Duodenal mucosa (tissue), 2 donors: Measurements from ENCODE around the gene USP3.
"Not testable (repeated sequence)": the region's sequence is repeated elsewhere in the genome, so short reads cannot be mapped to it uniquely, and the experiment has no call there.

Experiments
- H3K27ac ChIP-seq: one replicate; pipeline ENCODE4 v1.7.0; 2013; ENCODE audit warnings: low read depth, low read length
- H3K27me3 ChIP-seq, 2 donors: one replicate each; pipeline ENCODE4 v1.7.0; 2013; ENCODE audit warnings: low read length in 2 of 2, control low read depth in 1 of 2; ENCODE audit not compliant: insufficient read depth in 2 of 2, control insufficient read depth in 1 of 2
- H3K36me3 ChIP-seq, 2 donors: one replicate each; pipeline ENCODE4 v1.7.0; 2013; ENCODE audit warnings: low read length in 2 of 2, control low read depth in 1 of 2; ENCODE audit not compliant: insufficient read depth in 2 of 2, control insufficient read depth in 1 of 2
- H3K4me1 ChIP-seq, 2 donors: one replicate each; pipeline ENCODE4 v1.7.0; 2013; ENCODE audit warnings: low read length in 2 of 2, control low read depth in 1 of 2; ENCODE audit not compliant: insufficient read depth in 2 of 2, control insufficient read depth in 1 of 2
- H3K4me3 ChIP-seq, 2 donors: one replicate each; pipeline ENCODE4 v1.7.0; 2013; ENCODE audit warnings: low read length in 2 of 2, low read depth in 1 of 2
- H3K9ac ChIP-seq, 2 donors: one replicate each; pipeline ENCODE4 v1.7.0; 2013; ENCODE audit warnings: low read length in 2 of 2, low read depth in 1 of 2
- H3K9me3 ChIP-seq, 2 donors: one replicate each; pipeline ENCODE4 v1.7.0; 2013; ENCODE audit warnings: low read length in 2 of 2, control low read depth in 1 of 2; ENCODE audit not compliant: control insufficient read depth in 1 of 2

USP3 gene

DNA sequence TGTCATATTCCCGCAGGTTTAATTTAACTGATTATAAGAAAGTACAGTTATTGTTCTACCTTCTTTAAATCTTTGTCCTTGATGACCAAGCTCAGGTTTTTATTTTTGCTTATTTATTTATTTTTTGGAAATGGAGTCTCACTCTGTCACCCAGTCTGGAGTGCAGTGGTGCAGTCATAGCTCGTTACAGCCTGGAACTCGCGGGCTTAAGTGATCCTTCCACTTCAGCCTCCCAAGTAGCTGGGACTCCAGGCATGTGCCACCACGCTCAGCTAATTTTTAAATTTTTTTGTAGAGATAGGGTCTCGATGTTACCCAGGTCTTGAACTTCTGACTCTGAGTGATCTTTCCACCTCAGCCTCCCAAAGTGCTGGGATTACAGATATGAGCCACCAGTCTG is 8.9 kb downstream of the USP3 start:
- Histone ChIP-seq H3K4me1 (peaks cover 61 to 68% of the 10 kb centered on the region in 2 donors), H3K27me3 (no peaks in the 10 kb centered on the region), H3K27ac (no peak overlapping the region), H3K9ac (no peak overlapping the region), H3K4me3 (no peak overlapping the region), H3K36me3 (no peaks in the 10 kb centered on the region), H3K9me3 (no peaks in the 10 kb centered on the region)

DNA sequence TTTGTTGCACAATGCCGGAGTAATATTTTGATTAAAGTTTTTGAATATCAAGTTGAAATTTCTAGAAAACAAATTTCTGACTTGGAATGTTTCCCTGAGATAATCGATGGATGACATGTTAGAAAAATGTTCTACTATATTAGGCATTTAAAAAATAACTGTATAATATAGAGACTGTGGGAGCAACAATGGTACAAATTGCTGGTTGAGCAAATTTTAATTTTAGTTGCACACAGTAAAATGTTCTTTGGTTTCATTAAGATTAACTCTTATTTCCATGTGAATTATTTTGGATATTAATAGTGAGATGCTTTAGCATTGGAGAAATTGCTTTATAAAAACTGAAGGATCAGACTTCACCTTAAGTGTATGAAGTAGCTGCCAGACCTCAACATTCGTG is 9.3 kb downstream of the USP3 start:
- no peaks in the 10 kb centered on the region for H3K27me3 ChIP-seq
- H3K9me3 ChIP-seq = no peaks in the 10 kb centered on the region
- H3K9ac ChIP-seq = no peak overlapping the region
- no peaks in the 10 kb centered on the region for H3K36me3 ChIP-seq
- H3K27ac ChIP-seq = no peak overlapping the region
- H3K4me1 ChIP-seq = peaks cover 60 to 64% of the 10 kb centered on the region in 2 donors
- no peak overlapping the region for H3K4me3 ChIP-seq

DNA sequence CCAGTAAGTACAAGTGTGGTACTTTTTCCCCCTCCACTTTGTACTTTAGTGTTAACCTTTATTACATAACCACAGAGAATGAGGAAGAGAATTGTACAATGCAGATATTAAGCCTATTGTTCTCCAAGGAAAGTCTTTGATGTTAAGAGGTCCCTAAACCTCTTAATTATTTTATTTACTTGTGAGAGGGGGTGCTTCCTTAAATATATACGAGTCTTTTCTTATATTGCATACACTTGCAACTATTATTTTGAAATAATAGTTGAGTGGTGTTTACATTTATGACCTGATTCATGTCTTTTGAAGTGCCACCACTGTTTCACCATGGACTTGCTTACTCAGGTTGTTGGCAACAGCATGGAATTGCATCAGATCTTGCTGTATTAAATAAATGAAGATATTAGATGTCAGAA is 10.1 kb downstream of the USP3 start:
- H3K9ac ChIP-seq = no peak overlapping the region
- H3K36me3 ChIP-seq = no peaks in the 10 kb centered on the region
- no peak overlapping the region for H3K27ac ChIP-seq
- H3K4me1 ChIP-seq = peaks cover 57 to 61% of the 10 kb centered on the region in 2 donors
- H3K4me3 ChIP-seq = no peak overlapping the region
- no peaks in the 10 kb centered on the region for H3K27me3 ChIP-seq
- no peaks in the 10 kb centered on the region for H3K9me3 ChIP-seq

DNA sequence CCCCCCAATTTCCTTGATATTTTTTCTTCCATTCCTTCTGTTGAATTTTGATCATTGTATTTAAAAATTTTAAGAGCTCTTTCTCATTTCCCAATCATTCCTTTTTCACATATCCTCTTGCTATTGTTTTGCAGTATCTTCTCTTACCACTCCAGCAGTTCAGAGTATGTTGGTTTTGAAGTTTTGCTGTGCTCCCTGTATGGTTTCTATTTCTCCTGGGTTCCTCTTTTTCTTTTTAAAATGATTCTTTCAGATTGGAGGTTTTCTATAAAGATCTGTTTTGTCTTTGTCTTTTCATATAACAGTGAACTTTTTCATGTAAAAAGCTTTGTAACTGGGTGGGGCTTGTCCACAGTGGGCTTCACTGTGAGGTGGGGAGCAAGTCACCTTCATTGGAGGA is 12.8 kb downstream of the USP3 start:
- H3K4me1 ChIP-seq = peaks cover 55% of the 10 kb centered on the region in 2 donors
- no peaks in the 10 kb centered on the region for H3K9me3 ChIP-seq
- no peak overlapping the region for H3K9ac ChIP-seq
- H3K27ac ChIP-seq = no peak overlapping the region
- H3K36me3 ChIP-seq = no peaks in the 10 kb centered on the region
- H3K27me3 ChIP-seq = no peaks in the 10 kb centered on the region
- no peak overlapping the region for H3K4me3 ChIP-seq

DNA sequence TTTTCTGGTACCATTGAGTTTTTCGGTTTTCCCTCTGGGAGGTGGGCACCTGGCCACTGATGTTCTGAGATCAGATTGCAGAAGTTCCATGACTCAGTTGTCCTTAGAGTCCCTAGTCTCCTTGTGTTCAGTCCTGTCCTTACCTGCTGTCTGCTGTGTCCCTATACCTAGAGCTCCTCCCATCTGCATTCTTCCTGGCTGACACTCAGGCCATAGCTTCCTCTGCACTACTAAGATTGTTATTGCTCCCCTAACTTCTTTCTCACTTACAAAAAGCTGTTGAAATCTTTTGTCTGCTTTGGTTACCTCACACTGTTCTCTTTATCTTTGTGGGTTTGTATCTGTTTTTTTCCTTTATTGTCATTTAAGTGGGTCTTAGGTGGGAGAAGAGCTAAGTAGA is 13.2 kb downstream of the USP3 start:
- no peaks in the 10 kb centered on the region for H3K36me3 ChIP-seq
- no peaks in the 10 kb centered on the region for H3K9me3 ChIP-seq
- no peak overlapping the region for H3K9ac ChIP-seq
- H3K4me3 ChIP-seq = no peak overlapping the region
- H3K27ac ChIP-seq = no peak overlapping the region
- H3K4me1 ChIP-seq = peaks cover 57 to 59% of the 10 kb centered on the region in 2 donors
- H3K27me3 ChIP-seq = no peaks in the 10 kb centered on the region

DNA sequence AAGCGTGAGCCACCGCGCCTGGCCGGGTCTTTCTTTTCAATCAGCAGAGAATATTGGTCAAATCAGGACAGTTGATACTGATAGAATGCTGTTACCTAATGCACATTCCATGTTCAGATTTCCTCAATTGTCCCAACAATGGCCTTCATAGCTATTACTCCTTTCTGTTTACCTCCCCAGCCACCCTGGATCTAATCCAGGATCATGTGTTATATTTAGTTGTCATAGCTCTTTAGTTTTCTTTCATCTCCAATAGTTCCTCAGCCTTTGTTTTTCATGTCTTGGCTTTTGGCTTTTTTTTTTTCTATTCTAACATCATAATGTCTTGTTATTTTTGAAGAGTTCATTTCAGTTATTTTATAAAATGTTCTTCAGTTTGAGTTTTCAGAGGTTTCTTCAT is 14.6 kb downstream of the USP3 start:
- peaks cover 60% of the 10 kb centered on the region in 2 donors for H3K4me1 ChIP-seq
- H3K4me3 ChIP-seq = no peak overlapping the region
- no peaks in the 10 kb centered on the region for H3K36me3 ChIP-seq
- H3K27me3 ChIP-seq = no peaks in the 10 kb centered on the region
- H3K27ac ChIP-seq = no peak overlapping the region
- H3K9me3 ChIP-seq = no peaks in the 10 kb centered on the region
- no peak overlapping the region for H3K9ac ChIP-seq

DNA sequence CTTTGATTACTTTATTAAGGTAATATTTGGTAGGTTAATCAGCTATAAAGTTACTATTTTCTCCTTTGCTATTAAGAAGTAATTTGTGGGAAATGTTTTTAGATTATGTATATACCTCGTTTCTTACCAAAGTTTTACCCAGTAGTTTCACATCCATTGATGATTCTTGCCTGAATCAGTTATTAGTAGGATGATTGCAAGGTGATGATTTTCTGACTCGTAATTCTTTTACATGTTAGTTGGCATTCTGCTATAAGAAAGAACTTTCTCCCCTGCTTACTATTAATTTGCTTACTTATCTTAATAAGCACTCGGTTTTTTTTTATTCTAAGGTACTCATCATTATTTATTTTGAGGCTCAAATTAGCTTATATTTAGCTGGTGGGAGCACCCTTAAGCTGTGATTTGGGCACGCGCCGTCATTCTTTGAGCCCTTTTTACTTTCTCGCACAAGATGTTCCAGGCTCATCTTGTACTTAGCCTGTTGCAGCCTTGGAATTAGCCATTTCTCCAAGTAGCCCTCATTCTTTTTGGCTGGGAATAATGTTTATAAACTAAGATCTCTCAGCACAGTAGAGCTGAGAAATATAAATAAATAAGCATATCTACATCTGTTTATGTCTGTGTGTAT is 15.3 kb downstream of the USP3 start:
- Histone ChIP-seq H3K9me3 (no peaks in the 10 kb centered on the region), H3K27me3 (no peaks in the 10 kb centered on the region), H3K9ac (no peak overlapping the region), H3K4me3 (no peak overlapping the region), H3K4me1 (peaks cover 54 to 58% of the 10 kb centered on the region in 2 donors), H3K36me3 (no peaks in the 10 kb centered on the region), H3K27ac (no peak overlapping the region)

DNA sequence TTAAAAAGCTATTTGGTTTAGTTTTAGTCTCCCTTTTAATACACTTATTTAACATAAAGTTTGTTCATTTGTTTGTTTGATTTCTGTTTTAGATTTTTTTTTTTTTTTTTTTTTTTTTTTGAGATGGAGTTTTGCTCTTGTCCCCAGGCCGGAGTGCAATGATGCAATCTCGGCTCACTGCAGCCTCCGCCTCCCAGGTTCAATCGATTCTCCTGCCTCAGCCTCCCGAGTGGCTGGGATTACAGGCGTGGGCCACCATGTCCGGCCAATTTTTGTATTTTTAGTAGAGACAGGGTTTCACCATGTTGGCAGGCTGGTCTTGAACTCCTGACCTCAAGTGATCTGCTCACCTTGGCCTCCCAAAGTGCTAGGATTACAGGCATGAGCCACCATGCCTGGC is 16.1 kb downstream of the USP3 start:
- not testable (repeated sequence) for H3K27ac ChIP-seq, H3K4me3 ChIP-seq, H3K36me3 ChIP-seq, H3K9ac ChIP-seq, H3K27me3 ChIP-seq, H3K9me3 ChIP-seq
- H3K4me1 ChIP-seq = peaks cover 46 to 50% of the 10 kb centered on the region in 2 donors

DNA sequence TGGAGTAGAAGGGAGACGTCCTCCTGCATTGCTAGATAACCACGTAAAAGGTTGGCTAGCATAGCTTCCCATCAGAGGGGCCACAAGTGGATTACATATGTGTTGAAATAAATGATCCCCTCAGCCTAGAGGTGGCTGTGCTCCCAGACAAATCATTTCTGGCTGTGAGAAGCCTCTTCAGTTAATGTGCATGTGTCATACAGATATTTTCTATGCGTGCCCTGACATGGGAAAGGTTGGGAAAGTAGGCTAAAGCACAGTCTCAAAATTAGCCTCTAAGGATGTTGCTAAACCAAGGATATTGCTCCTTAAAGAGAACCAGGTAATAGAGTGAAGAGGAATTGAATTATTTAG is 17.8 kb downstream of the USP3 start:
- H3K9me3 ChIP-seq = no peaks in the 10 kb centered on the region
- H3K4me3 ChIP-seq = no peak overlapping the region
- peaks cover 35 to 43% of the 10 kb centered on the region in 2 donors for H3K4me1 ChIP-seq
- H3K27ac ChIP-seq = no peak overlapping the region
- no peak overlapping the region for H3K9ac ChIP-seq
- H3K27me3 ChIP-seq = no peaks in the 10 kb centered on the region
- H3K36me3 ChIP-seq = no peaks in the 10 kb centered on the region

DNA sequence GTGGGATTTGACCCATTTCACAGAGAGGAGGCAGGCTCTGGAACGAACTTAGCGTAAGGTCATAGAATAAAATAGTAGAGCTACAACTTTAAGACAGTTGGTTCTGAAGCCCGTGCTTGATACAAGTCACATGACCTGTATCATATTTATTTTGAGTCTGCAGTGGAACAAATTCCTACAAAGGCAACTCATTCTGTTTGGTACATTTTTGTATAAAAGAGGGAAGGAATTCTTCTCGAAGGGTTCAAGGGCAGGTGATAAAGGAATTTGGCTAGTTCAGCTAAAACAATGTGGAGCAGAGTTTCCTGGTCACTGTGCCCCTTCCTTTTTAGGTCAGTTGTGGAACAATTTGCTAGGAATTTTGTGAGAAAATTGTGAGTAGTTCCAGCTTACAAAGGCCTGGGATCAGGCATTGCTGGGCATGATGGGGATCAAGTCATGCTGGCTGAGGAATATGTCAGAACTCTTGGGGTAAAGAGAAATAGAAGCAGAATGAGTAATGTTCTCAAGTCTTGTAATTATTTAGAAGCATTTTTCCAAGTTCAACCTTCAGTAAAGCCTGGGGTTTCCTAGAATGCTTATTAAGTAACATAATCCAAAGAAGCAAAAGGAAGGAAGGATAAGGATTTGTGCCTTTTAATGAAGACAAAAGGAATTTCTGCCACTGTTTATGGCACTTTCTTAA is 19.1 kb downstream of the USP3 start:
- Histone ChIP-seq H3K9ac (no peak overlapping the region), H3K4me1 (peaks cover 27 to 33% of the 10 kb centered on the region in 2 donors), H3K9me3 (no peaks in the 10 kb centered on the region), H3K27me3 (no peaks in the 10 kb centered on the region), H3K4me3 (no peak overlapping the region), H3K36me3 (no peaks in the 10 kb centered on the region), H3K27ac (no peak overlapping the region)
